Measurements from ENCODE around the gene HIKESHI.

- TF ChIP-seq CTCF (IDR thresholded peaks at IDR 0.05; ENCODE audit: borderline replicate concordance, extremely low read depth, low read length, poor library complexity, severe bottlenecking): peak; percentile 39
- TF ChIP-seq EZH2 (IDR thresholded peaks at IDR 0.05; ENCODE audit: borderline replicate concordance, low read depth, low read length, severe bottlenecking): no peak
Observed at GRCh38 chr11:86274503-86274902, 27.5 kb upstream of the HIKESHI start.

All from DND-41 (cell line).